HG03045 (cell line): ENCODE measurements around the gene PSMA7.
A peak's percentile ranks its signal among the peaks of the same experiment; 100 is the strongest.

Source experiments
- ATAC-seq: cut with Tn5 transposase; IDR thresholded peaks from one replicate; pipeline ENCODE4 v1.9.1; 2021; ENCODE audit warnings: mild to moderate bottlenecking, moderate library complexity; ENCODE audit not compliant: unreplicated experiment

Gene PSMA7

DNA sequence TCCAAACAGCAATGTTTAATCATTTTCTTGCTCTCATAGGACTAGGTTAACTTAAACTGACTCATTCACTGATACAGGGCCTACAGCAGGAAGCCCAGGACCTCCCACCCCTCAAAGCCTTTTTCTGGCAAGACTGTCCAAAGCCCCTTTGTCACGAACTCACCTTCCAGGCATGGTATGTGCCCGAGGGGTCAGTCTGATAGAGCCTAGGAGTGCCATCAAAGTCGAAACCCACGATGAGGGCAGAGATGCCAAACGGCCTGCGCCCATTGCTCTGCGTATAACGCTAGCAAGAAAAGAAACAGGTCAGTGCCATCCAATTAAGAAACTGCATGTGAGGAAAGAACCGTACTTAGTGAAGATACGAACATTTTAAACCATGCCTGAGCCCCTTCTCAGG lies 4.3 kb downstream of the PSMA7 start:
- no peak for ATAC-seq

DNA sequence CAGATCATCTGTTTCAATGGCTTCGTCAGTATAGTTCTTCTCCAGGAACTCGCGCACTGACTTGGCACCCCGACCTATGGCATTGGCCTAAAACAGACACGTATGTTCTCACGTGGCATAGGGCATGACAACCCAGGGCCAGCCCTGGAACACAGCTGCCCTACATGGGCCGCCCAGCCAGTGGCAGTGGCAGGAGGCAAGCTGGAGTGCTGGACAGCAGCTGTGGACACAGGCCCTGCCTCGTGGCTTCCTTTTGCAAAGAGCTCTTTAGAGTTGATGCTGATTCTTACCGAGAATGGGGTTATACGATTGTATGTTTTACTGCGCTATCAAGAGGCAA lies 5.0 kb downstream of the PSMA7 start:
- no peak for ATAC-seq

DNA sequence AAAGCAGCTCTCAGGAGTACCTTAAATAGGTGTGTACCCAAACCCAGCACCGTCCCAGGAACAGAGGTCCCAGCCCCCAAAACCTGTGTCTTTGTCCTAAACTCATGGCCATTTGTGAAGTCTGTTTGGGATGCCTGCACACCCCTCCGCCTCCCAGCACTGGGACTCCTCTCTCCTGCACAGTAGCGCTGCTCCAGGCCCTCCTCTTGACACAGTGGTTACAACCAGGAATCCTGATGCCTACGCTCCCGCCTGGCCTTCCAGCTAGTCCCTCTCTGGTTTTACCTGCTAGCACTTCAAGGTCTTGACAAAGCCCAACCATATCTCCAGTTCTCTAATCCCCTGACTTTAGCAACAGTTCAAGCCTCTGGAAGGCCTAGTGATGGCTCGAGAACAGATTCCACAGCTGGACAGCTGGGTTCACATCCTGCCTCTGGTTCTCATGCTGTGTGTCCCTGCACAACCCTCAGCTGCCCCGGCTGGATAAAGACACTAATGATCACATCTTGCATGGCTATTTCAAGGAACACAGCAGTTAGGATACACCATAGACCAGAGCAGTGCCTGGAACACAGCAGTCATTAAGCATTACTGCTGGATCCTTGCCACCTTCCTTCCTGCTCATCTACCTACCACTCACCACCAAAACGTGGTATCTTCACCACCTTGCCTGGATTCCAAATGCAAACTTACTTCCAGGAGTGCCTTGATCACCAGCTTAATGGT lies 5.6 kb downstream of the PSMA7 start:
- ATAC-seq = no peak

DNA sequence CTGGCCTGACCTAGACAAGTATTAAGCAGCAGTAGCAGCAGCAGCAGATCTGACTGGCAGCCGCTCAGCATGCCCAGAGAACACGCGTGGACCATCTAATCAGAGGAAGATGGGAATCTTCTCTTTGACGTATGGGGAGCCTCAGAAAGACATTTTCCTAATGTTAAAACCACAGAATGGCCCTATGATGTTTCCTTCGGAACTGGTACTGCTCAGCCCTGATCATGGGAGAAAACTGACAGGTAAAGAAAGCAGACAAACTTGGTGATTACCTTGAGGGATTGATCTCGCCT lies 6.2 kb downstream of the PSMA7 start:
- no peak for ATAC-seq

DNA sequence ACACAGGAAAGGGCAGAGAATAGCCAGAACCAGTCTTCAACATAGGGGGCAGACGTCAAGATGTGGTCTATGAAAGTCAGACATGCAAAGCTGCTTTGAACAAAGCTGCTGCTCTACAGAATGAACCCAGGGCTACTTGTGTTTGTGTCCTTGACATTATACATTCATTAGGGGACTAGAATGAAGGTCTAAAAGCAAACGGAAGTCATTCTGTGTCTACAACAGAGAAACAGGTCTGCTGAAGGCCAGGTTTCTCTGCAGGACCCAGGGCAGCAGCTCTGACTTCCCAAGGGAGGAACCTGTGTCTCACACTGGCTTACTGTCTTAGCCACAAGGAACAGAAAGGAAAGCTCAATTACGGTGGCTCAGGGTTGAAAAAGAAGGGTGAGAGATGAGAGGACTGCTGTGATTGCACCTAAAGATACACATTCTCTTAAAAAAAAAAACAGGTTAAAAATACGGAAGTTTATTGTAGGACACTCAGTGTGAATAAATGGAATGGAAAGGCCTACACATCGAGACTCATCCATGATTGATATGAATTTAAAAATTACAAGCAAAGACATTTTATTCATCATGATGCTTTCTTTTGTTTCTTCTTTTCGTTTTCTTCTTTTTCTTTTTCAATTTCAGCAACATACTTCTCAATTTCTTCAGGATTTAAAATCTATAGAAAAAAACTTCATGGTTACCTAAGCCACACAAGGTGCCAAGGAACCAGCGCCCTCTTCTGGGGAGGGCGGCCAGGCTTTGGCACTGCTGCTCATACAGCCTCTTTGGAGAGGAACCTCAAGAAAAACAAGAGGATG lies 6.7 kb downstream of the PSMA7 start:
- no peak for ATAC-seq

DNA sequence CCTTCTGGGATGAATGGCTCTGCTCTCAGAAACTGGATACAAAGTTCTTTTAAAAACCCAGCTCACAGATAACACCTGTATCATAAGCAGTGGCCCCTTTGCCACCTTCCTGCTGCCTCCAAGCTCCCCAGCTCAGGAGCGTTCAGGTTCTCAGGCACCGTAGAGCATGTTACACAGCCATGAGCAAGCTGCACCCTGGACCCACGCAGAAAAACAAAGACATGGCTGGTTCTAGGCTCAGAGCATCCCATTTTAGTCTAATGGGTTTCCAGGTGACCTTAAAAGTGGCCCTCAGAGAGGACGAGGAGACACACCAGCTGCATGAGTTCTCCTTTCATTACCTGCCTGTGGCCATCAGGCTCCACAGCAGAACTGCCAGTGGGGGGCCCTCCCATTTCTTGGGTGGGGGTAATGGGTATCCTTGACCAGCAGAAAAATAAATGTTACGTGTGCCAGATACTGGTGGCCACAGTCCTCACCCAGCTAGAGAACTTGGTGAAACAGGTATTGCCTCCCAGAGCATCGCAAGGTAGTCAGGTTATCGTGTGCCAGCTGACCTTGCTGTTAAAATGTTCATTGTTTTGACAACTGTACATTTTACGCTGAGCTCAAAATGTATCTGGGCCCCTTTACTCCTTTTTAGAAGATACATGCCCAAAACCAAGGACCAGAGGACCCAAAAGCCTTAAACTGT lies 7.5 kb downstream of the PSMA7 start:
- ATAC-seq = no peak

DNA sequence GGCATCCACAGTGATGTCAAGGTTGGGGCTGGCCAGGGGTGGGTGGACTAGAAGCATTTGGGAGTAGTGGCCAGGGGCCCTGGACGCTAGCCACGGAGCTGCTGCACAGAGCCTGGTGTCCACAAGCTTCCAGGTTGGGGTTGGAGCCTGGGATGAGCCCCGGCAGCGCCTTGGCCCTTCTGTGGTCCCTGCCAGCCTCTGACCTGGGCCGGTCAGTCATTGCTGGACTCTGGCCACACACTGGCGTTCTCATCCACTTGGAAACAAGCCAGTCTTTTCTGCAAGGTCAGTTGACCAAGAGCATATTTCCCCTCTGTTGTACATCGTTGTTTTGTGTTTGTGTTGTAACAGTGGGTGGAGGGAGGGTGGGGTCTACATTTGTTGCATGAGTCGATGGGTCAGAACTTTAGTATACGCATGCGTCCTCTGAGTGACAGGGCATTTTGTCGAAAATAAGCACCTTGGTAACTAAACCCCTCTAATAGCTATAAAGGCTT lies 8.4 kb downstream of the PSMA7 start:
- no peak for ATAC-seq

DNA sequence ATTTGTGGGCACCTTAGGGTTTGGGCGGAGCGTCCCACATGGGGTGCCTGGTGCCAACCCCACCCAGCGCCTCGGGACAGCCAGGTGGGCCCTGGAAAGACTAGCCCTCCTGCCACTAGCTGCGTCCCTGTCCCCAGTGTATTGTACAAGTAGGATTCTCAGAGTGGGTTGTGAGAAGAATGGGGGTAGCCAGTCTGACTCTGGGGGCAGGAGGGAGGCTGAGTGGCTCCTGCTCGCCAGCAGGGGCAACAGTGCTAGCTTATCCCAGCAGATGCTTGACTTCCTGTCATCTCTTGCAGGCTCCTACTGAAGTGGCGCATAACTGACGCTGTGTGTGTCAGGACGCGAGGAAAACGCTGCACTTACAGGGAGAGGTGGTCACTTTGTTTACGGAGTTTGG lies 9.3 kb downstream of the PSMA7 start:
- ATAC-seq = no peak

DNA sequence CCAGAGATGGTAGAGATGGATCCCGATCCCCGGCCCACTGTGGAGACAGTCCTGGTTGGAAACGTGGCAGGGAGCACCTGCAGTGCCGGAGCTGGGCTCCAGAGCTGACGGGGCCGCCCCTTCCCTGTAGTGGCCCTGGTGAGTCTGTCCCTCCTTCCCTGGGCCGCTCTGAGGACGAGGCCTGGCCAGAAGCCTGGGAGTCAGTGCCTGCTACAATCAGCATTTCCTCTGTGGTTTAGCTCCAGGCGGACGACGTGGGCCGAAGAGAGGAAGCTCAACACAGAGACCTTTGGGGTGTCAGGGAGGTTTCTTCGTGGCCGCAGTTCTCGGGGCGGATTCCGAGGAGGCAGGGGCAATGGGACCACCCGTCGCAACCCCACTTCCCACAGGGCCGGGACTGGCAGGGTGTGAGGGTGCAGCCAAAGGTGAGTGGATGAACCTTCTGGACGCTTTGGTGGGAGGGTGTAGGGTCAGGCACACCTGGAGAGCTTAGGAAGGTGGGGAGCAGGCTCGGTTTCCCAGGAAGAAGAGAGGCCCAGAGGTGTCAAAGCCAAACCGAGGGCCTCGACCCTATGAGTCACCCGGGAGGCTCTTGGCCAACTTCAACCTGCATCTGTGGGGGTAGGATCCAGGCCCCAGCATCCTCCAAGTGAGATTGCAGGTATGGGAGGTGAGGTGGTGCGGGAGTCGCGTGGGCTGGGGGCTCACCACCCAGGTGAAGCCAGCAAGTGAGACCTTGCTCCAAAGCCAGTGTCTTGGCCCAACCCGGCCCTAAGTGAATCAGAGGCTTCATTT lies 9.9 kb downstream of the PSMA7 start:
- no peak for ATAC-seq

DNA sequence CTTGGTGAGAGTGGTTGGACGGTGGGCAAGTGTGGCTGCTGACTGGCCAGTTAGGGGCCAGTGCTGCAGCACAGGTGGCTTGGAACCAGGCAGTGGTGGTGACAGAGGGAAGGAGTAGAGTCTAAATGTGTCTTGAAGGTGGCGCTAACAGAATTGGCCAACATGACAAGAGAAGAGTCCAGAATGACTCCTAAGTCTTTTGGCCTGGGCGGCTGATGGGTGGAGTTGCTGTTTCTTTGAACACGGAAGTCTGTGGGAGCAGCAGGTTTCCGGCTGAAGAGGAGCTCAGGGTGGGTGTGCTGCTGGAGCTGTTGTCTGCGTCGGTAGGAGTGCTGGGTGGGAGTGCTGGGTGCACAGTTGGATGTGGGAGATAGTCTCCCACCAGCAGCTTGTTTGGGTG lies 10.8 kb downstream of the PSMA7 start:
- no peak for ATAC-seq

DNA sequence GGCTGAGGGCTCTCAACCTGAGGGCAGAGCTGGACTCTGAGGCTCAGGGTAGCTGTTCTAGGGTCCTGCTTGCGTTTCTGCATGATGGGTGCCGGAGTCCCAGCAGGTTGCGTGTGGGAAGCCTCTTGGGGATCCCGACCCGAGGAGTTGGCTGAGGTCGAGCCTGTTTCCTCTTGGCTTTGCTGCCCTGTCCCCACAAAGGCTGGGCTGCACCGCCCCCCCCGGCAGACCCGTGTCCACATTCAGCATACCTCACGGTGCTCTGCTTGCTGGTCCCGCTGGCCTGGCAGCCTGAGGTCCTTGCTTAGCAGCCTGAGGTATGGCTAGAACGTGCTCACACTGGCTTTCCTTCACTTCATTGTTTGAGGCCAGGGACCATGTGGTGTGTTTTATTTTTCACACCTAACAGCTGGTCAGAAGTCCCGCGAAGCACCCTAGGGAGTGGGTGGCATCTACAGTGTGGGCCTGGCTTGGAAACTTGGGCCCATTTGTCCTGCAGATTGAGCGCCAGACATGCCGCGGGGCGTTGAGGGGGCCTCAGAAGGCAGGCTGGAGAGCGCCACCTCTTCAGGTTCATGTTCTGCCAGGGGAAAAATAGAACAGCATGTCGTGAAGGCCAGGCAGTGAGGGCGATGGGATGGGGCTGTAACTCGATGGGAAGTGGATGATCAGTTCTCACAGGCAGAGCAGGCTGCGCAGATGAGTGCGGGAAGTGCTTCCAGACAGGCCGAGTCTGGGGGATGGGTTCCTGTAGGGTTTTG lies 11.5 kb downstream of the PSMA7 start:
- no peak for ATAC-seq

DNA sequence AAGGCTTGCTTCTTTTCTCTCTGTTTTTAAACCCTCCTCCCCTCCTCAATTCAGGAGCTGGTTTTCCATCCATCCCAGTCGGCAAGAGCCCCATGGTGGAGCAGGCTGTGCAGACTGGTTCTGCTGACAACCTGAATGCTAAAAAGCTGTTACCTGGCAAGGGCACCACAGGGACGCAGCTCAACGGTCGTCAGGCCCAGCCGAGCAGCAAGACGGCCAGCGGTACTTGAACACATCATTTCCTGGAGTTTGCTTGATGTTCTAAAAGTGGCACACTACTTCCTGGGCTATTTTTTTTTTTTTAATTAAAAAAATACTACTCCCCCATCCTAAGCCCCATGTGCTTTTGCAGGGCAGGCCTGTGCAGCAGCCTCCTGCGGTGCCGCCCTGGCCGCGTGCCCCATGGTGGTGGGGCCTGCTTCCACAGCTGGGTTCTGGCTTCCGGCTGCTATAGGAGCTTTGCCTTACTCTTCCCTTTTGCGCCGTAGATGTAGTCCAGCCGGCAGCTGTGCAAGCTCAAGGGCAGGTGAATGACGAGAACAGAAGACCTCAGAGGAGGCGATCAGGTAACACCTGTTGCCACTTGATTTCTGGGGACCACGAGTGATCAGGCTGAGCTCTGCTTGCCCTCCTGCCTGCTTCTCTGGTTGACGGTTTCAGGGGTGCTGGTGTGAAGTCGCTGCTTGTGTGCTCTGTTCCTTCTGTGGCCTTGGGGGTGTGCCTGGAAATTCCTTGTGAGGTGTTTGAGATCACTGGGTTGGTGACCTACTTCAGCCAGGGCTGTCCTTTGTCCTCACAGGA lies 13.3 kb downstream of the PSMA7 start:
- no peak for ATAC-seq

DNA sequence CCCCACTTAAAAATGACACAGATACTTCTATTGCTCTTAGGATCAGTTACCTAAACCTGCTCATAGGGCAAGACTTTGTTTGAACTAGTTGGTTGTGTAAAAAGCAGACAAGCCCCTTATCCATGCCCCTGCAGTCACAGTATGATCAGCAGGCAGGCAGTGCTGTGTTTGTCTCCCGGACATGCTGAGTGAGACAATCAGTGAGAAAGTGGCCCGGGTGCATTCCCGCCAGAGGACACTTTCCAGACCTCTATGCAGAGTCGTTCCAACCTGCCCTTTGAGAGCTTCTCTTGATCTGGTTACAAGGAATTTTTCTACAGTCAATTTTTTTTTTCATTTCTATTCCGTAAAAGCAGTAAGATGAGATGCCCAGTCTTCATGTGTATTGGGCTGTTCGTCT lies 14.7 kb downstream of the PSMA7 start:
- no peak for ATAC-seq

DNA sequence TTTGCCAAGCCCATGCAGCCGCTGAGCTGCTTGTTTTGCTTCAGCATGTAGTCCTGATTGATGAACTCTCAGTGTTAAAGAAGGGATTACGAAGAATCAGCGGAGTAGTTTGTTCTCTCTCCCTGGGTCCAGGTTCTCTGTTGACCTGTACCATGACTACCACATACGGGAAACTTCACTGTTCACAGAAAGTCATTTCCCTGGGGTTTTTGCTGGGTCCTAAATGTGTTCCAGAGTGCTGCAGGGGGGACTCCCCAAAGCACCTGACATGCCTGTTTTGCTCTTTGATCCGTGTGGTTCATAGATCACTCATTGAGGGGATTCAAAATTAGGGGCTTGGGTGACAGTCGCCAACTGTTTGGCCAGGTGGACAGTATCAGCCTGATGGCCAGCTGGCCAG lies 15.4 kb downstream of the PSMA7 start:
- no peak for ATAC-seq

DNA sequence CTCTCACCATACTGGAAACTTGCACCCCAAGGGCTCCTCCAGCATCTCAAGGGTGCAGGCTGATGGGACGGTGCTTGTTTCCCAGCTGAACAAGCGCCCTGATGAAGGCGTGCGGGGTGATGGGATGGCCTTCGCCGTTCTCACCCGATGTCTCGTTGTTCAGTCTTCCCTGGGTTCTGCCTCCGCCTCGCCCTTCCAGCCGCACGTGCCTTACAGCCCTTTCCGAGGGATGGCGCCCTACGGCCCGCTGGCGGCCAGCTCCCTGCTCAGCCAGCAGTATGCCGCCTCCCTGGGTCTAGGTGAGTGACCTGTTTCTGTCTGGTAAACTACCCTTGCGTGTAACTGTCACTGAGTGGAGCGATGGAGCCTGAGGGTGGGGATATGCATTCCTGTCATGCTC lies 17.1 kb downstream of the PSMA7 start:
- ATAC-seq = no peak

DNA sequence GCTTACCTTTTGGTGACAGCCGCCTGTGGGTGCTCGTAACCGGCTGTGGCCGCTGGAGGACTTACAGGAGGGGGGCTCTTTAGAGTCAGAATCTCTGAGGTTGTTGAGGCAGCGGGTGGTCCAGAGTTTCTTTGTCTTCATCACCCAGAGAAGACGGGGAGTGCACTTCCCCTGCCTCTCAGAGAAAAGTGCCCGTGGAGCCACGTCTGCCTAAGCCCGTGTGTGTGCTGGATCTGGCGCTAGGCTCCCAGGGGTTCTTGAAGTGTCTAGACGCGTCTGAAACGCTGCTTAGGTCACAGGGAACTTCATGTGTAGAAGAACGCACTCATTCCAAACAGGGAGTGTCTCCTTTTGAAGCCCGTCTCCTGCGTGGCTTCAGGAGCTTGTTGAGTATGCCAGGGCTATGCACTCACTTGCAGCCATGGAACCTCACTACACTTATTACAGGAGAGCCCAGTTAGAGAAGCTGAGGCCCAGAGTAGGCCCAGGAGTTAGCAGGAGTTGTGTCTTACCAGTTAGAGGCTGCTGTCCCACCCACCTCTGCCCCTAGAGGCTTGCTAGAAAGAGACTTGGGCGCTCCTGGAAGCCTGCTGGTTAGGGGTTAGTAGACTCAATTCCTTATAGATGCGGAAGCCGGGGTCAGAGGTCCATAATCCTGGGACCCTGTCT lies 19.6 kb downstream of the PSMA7 start:
- ATAC-seq = no peak

DNA sequence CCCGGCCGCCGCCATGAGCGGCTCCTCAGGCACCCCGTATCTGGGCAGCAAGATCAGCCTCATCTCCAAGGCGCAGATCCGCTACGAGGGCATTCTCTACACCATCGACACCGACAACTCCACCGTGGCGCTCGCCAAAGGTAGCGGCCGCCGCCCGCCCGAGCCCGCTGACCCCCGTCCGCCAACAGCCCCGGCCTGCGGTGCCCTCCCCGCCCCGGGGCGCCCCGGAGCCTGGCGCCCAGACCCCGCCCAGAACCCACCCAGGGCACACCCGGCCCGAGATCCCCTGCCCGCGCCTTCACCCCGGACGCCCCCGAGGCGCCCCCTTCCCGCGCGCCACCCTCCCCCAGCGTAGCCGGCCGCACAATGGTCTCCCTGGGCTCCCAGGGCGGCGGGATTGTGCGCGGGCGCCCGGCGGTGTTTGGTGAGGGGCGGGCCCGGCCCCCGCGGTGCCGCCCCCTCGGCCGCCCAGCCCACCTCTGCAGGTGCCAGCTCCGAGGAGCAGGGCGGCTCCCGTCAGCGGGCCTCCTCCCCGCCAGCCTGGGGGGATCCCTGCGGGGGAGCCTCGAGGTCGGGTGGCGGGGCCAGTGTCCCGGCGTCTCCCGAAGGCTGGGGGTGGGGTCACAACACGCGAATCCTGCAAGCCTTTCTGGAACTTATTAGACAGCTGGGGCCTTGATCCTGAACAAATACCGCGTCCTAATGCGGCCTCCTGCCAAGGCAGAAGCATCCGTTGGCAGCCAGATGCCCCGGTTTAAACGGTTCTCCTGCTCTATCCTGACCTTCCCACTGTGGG lies 20.3 kb downstream of the PSMA7 start:
- ATAC-seq = peak; percentile 12
